DLD1 (cell line): ENCODE data around the gene PRSS22.

Experiments used
- in situ Hi-C: cut with HindIII; loops from 2 replicates; pipeline ENCODE4 v1.10.0; 2017; ENCODE audit warnings: low sequenced_read_pairs

The PRSS22 gene

DNA sequence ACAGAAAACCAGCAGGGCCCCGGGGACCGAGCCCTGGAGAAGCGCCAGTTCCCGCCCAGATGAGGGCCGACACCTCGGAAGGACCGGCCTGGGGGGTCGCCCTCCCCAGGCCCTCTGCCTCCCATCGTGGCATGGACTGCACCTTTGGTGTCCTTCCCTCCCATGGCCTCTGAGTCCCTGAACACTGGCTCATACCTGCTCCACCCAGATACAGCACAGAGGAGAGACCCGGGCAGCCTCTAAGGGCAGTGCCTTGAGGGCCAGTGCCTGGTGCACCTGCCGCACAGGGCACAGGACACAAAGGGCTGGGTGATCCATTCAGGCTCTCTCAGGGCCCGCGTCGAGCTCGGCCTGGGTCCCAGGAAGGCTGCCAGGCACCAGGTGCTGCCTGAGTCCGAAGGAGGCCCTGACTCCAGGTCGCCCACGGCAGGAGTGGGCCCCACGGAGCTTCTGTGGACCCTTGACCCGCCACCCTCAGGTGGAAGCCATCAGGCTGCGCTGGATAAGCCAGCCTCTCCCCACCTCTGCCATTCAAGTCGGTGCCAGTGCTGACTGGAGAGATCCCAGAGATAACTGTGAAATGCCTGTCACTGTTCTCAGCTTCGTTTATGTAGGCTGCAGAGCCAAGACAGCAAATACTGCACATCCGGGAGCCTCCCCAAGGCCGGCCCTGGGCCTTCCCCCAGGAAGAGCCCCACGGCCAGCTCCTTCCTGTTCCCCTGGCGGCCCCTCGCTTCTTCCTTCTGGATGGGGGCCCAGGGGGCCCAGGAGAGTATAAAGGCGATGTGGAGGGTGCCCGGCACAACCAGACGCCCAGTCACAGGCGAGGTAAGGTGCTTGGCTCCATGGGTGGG lies 28.2 kb downstream of the PRSS22 start, which contains the start of gene ZG16B:
Gene ZG16B, plus strand, starts transcription at position 803 of the 854 bp plus-strand sequence. CDS start 139 bp downstream, outside the sequence.
- in situ Hi-C loops, result no loop called here

- in situ Hi-C loops, result no loop called here
Measured at GRCh38 chr16:2828876-2829430, 29.0 kb downstream of the PRSS22 start.

GRCh38 chr16:2828521-2828840 lies 29.5 kb downstream of the PRSS22 start:
- in situ Hi-C loops, result no loop called here

- in situ Hi-C loops, result no loop called here
Measured at GRCh38 chr16:2827831-2828520, 30.0 kb downstream of the PRSS22 start.

DNA sequence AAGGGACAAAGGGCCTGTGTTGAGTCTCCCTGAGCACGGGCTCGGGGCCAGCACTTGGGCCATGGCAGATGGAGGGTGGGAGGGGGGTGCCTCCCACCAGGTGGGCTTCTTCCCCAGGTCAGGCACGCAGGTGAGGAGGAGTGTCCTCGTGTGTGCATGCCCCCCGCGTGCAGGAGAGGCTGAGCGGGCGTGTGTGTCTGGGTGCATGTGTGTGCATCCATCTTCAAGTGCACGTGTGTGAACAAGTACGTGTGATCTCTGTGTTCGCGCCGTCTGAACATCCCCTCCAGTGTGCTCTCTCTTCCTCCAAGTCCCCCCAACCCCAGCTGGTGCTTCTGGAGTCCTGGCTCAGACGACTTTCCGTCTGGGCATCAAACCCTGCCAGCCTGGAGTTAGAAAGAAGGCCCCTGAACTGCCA lies 30.6 kb downstream of the PRSS22 start:
- in situ Hi-C loops, result no loop called here

GRCh38 chr16:2826591-2827373 lies 31.2 kb downstream of the PRSS22 start:
- in situ Hi-C loops, result no loop called here

DNA sequence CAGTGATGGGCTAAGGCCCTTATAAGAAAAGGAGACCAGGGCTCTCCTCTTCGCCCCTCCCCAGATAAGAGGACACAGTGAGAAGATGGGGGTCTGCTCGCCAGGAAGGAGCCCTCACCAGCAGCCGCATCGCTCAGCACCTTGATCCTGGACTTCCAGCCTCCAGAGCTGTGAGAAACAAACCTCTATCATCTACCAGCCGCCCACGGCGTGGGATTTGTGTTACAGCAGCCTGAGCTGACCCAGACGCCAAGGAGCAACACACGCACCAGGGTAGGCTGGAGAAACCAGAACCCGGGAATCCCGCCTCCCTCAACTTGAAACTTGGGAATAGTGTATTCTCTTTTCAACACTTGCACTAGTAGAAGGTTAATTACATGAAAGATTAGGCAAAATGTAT lies 32.1 kb downstream of the PRSS22 start:
- in situ Hi-C loops, result no loop called here

- in situ Hi-C loops, result no loop called here
Measured at GRCh38 chr16:2825049-2825742, 32.8 kb downstream of the PRSS22 start.

GRCh38 chr16:2824626-2825025 lies 33.3 kb downstream of the PRSS22 start:
- in situ Hi-C loops, result no loop called here

GRCh38 chr16:2822496-2822895 lies 35.5 kb downstream of the PRSS22 start:
- in situ Hi-C loops, result no loop called here

GRCh38 chr16:2822158-2822495 lies 35.8 kb downstream of the PRSS22 start:
- in situ Hi-C loops, result no loop called here

GRCh38 chr16:2821487-2822157 lies 36.3 kb downstream of the PRSS22 start:
- in situ Hi-C loops, result no loop called here

GRCh38 chr16:2820836-2821486 lies 37.0 kb downstream of the PRSS22 start:
- in situ Hi-C loops, result no loop called here

DNA sequence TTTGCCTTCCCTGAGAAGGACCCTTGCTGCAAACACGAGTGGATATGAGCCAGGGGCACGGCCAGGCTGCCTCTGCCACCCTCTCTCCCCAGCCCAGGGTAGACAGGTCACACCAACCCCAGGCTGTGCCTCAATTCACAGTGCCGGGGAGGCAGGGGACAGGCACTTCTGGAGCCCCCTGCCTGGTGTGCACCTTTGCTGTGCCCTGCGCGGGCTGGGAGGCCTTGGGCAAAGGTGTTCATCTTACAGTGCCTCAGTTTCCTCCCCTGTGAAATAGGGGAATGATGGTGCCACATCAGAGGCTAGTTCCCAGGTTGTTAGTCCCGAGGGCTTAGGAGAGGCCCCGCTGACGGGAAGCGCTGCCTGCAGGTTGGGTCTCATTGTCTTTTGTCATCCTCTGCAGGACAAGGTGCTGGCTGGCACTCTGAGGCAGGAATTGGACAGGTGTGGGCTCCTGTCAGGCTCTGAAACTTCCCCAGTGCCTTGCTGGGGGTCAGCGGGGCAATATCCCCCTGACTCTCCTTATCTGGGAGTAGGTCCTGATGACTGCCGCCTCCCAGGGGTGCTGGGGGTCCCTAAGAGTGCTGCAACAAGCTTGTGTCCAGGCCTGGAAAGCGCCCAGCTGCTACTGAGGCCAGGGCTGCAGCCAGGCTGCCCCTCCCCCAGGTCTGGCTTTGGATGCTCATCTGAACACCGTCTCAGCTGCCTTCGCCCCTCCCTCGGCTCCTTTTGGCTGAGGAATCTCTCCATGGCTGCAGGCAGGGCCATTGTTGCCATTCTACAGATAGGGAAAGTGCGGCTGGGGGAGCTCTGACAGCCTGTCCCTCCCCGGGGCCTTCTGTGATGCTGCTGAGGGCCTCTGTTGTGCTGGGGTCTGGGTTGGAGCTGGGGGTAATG lies 37.8 kb downstream of the PRSS22 start:
- in situ Hi-C loops, result no loop called here

- in situ Hi-C loops, result no loop called here
Measured at GRCh38 chr16:2819179-2819938, 38.6 kb downstream of the PRSS22 start.

DNA sequence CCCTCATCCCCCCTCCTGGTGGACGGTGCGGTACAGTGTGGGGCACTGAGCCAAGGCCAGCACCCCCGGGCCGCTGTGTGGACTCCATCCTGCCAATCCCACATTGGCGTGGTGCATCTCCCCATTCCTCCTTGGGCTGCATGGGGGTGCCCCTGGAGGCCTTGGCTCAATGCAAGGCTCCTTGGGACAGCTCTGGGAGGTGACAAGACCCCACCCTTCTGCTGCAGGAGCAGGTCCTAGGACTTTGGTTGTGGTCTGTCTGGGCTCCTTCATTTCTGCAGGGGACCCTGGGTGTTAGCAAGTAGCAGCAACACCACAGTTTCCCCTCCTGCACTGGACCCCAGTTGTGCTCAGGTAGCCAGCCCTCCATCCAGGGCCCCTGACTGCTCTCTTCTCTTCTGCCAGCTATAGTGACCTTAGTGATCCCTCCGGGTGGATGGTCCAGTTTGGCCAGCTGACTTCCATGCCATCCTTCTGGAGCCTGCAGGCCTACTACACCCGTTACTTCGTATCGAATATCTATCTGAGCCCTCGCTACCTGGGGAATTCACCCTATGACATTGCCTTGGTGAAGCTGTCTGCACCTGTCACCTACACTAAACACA lies 39.6 kb downstream of the PRSS22 start:
- in situ Hi-C loops, result no loop called here
